Sigmoid colon (tissue), 7 donors: ENCODE results near the gene FBP2. TPM values are rescaled to one million over a fixed set of nuclear protein-coding genes. Genes with fewer than 3 reads are reported as not detected.

Experiments
- DNase-seq: peaks from one replicate; pipeline ENCODE4 v3.0.0-alpha.2; 2019
- H3K27ac ChIP-seq, 4 donors: fragments of 200-600 bp; sonication (generic); one replicate each; pipeline ENCODE4 v1.5.1; 2016 to 2019; ENCODE audit warnings: mild to moderate bottlenecking in 1 of 4
- H3K27me3 ChIP-seq, 3 donors: fragments of 200-600 bp; sonication (generic); one replicate each; pipeline ENCODE4 v1.5.1; 2019; ENCODE audit warnings: mild to moderate bottlenecking in 1 of 3
- H3K36me3 ChIP-seq, 4 donors: fragments of 200-600 bp; sonication (generic); one replicate each; pipeline ENCODE4 v1.5.1; 2016 to 2019
- H3K4me1 ChIP-seq, 4 donors: fragments of 200-600 bp; sonication (generic); one replicate each; pipeline ENCODE4 v1.5.1; 2017 to 2019
- H3K4me3 ChIP-seq, 4 donors: fragments of 200-600 bp; sonication (generic); one replicate each; pipeline ENCODE4 v1.5.1; 2017 to 2019; ENCODE audit warnings: mild to moderate bottlenecking in 2 of 4, moderate library complexity in 1 of 4
- H3K9me3 ChIP-seq, 4 donors: fragments of 200-600 bp in 3 of 4; sonication (generic) in 3 of 4; one replicate each; pipeline versions ENCODE4 v1.5.1 to v1.6.1; 2013 to 2019
- EP300 ChIP-seq, 4 donors: sonication (generic); formaldehyde crosslinking; IDR thresholded peaks; one replicate each; pipeline ENCODE4 v1.6.1; 2017; ENCODE audit warnings: antibody characterized with exemption in 4 of 4
- POLR2A ChIP-seq, 2 donors: fragments of 450-650 bp; IDR thresholded peaks; one replicate each; pipeline ENCODE4 v1.6.1; 2016; ENCODE audit warnings: antibody characterized with exemption in 2 of 2, mild to moderate bottlenecking in 2 of 2, moderate library complexity in 2 of 2
- POLR2AphosphoS5 ChIP-seq, 4 donors: sonication (generic); formaldehyde crosslinking; IDR thresholded peaks; one replicate each; pipeline ENCODE4 v1.6.1; 2017; ENCODE audit warnings: antibody characterized with exemption in 4 of 4
- WGBS, 2 donors: extraction: QIAGEN DNeasy Blood & Tissue Kit; methylation state at CpG; one replicate each; pipeline ENCODE4 v1.1.7; 2013; 5-methylcytosine and 5-hydroxymethylcytosine counted together
- intact Hi-C: fragments of 100-400 bp; cut with DNase I; formaldehyde crosslinking; loops from one replicate; pipeline ENCODE4 v1.15.1; 2023
- polyA plus RNA-seq, 3 donors: library from polyadenylated mRNA; stranded (reverse); fragments of 200-250 nt; gene quantifications; one replicate each; pipeline ENCODE4 v1.2.3, GENCODE V29; 2013
- total RNA-seq, 4 donors: library from RNA; depleted of rRNA; stranded (reverse); fragments of >200 nt; gene quantifications; one replicate each; pipeline ENCODE4 v1.1.0, GENCODE V29; 2016
- TF ChIP-seq, protein P1 (sequence below), 4 experiments: fragments of 450-650 bp in 3 of 4; fragments of 200-600 bp in 1 of 4; IDR thresholded peaks; one replicate each; pipeline ENCODE4 v1.5.1; 2016 to 2019; ENCODE audit warnings: antibody characterized with exemption in 4 of 4, mild to moderate bottlenecking in 3 of 4, moderate library complexity in 2 of 4
- donor health status: healthy with polysubstance abuse.
- donor health status: Bipolar disorder and iron deficiency.
- donor health status: healthy.

The FBP2 gene
- total and polyA plus RNA-seq, 7 donors: 0.04 TPM; not detected in 6

DNA sequence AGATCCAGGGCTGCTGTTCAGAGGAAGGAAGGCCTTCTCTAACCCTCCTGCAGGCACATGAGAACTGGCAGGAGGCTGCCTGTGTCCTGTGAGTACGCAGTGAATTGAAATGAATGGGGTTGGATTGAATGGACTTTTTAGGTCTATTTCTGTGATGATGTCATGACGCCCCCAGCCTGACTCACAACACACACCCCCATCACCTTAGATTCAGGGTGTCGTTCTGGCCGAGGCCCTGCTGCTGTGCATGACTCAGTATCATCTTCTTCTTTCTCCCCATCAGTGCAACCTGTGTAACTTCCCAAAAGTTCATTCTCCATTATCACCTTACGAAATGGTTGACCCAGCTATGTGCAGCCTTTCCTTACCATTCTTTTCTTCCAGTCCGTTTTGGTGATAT is 33.4 kb downstream of the FBP2 start:
- 92 to 93% methylated on average over 6 of the region's 6 CpGs for WGBS, 2 donors
- Histone ChIP-seq H3K27me3 (no peaks in the 10 kb centered on the region), H3K9me3 (no peaks in the 10 kb centered on the region), H3K36me3 (no peaks in the 10 kb centered on the region), H3K4me1 (no peaks in the 10 kb centered on the region), H3K27ac (no peak overlapping the region), H3K4me3 (no peak overlapping the region)
- intact Hi-C loops: no loop called here
- no peak for TF ChIP-seq POLR2A (IDR thresholded peaks at IDR 0.05)
- TF ChIP-seq, protein P1, sequence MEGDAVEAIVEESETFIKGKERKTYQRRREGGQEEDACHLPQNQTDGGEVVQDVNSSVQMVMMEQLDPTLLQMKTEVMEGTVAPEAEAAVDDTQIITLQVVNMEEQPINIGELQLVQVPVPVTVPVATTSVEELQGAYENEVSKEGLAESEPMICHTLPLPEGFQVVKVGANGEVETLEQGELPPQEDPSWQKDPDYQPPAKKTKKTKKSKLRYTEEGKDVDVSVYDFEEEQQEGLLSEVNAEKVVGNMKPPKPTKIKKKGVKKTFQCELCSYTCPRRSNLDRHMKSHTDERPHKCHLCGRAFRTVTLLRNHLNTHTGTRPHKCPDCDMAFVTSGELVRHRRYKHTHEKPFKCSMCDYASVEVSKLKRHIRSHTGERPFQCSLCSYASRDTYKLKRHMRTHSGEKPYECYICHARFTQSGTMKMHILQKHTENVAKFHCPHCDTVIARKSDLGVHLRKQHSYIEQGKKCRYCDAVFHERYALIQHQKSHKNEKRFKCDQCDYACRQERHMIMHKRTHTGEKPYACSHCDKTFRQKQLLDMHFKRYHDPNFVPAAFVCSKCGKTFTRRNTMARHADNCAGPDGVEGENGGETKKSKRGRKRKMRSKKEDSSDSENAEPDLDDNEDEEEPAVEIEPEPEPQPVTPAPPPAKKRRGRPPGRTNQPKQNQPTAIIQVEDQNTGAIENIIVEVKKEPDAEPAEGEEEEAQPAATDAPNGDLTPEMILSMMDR (IDR thresholded peaks at IDR 0.05): no peak
- no peak for DNase-seq

- Histone ChIP-seq H3K4me1 (no peaks in the 10 kb centered on the region), H3K27ac (no peak overlapping the region), H3K27me3 (no peaks in the 10 kb centered on the region), H3K4me3 (no peak overlapping the region), H3K9me3 (no peaks in the 10 kb centered on the region), H3K36me3 (no peaks in the 10 kb centered on the region)
- no peak for DNase-seq
- WGBS, 2 donors: 91% methylated on average over 4 of the region's 4 CpGs
- intact Hi-C loops: no loop called here
- no peak for TF ChIP-seq POLR2AphosphoS5 (IDR thresholded peaks at IDR 0.05)
- TF ChIP-seq, protein P1 (IDR thresholded peaks at IDR 0.05): no peak
- TF ChIP-seq EP300 (IDR thresholded peaks at IDR 0.05): no peak
- TF ChIP-seq POLR2A (IDR thresholded peaks at IDR 0.05): no peak
These were observed 36.2 kb downstream of the FBP2 start for GRCh38 chr9:94557376-94557775.

- TF ChIP-seq EP300 (IDR thresholded peaks at IDR 0.05): no peak
- TF ChIP-seq, protein P1 (IDR thresholded peaks at IDR 0.05): peak in 1 of 4 experiments; percentile 51
- no peaks in the 10 kb centered on the region for H3K9me3 ChIP-seq
- 44 to 74% methylated on average over 40 of the region's 40 CpGs for WGBS, 2 donors
- DNase-seq: no peak
- no peaks in the 10 kb centered on the region for H3K4me1 ChIP-seq
- no peak within 1 kb of the TSS for H3K27ac ChIP-seq
- intact Hi-C loops: no loop called here
- H3K27me3 ChIP-seq: no peaks in the 10 kb centered on the region
- H3K36me3 ChIP-seq: no peaks in the 10 kb centered on the region
- H3K4me3 ChIP-seq: no peak within 1 kb of the TSS
These were observed 38.9 kb downstream of the FBP2 start, which contains the start of gene PCAT7 for GRCh38 chr9:94554439-94555331. TSS of gene PCAT7 (plus strand) at chr9:94555083.

- 15 to 72% methylated on average over 16 of the region's 16 CpGs for WGBS, 2 donors
- Histone ChIP-seq H3K4me1 (no peaks in the 10 kb centered on the region), H3K27ac (no peak overlapping the region), H3K9me3 (no peaks in the 10 kb centered on the region), H3K36me3 (no peaks in the 10 kb centered on the region), H3K27me3 (no peaks in the 10 kb centered on the region), H3K4me3 (no peak overlapping the region)
- no peak for DNase-seq
- TF ChIP-seq EP300 (IDR thresholded peaks at IDR 0.05): no peak
- no peak for TF ChIP-seq POLR2A (IDR thresholded peaks at IDR 0.05)
- no peak for TF ChIP-seq POLR2AphosphoS5 (IDR thresholded peaks at IDR 0.05)
- TF ChIP-seq, protein P1 (IDR thresholded peaks at IDR 0.05): no peak
- intact Hi-C loops: no loop called here
These were observed 39.6 kb downstream of the FBP2 start for GRCh38 chr9:94554078-94554438.
